ENCODE measurements around the gene CDADC1.
A peak's percentile ranks its signal among the peaks of the same experiment; 100 is the strongest.

CDADC1 gene

DNA sequence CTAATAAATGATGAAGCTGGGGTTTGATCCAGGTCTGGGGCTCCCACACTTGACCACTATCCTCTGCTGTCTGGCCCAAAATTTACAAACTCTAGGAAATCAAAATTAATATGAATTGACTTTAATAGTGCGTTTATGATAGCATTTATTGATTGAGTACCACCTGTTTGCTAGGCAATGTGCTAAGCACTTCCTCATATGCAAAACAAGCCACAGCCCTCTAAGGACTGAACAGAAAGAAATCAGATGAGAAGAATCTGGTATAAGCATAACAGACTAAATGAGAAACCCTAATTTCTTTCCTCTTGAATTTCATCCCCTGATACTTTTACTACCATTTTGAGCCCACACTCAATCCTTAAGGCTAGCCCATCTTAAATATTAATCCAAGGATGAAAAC lies 34.2 kb upstream of the CDADC1 start:
- no peaks in the 10 kb centered on the region for H3K27me3 ChIP-seq (ENCODE audit: insufficient read depth, poor library complexity, severe bottlenecking)
- no peaks in the 10 kb centered on the region for H3K9me3 ChIP-seq (ENCODE audit: severe bottlenecking)
- TF ChIP-seq, protein P1, sequence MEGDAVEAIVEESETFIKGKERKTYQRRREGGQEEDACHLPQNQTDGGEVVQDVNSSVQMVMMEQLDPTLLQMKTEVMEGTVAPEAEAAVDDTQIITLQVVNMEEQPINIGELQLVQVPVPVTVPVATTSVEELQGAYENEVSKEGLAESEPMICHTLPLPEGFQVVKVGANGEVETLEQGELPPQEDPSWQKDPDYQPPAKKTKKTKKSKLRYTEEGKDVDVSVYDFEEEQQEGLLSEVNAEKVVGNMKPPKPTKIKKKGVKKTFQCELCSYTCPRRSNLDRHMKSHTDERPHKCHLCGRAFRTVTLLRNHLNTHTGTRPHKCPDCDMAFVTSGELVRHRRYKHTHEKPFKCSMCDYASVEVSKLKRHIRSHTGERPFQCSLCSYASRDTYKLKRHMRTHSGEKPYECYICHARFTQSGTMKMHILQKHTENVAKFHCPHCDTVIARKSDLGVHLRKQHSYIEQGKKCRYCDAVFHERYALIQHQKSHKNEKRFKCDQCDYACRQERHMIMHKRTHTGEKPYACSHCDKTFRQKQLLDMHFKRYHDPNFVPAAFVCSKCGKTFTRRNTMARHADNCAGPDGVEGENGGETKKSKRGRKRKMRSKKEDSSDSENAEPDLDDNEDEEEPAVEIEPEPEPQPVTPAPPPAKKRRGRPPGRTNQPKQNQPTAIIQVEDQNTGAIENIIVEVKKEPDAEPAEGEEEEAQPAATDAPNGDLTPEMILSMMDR (IDR thresholded peaks at IDR 0.05; ENCODE audit: poor library complexity, severe bottlenecking), result no peak
- no peak overlapping the region for H3K27ac ChIP-seq (ENCODE audit: poor library complexity, severe bottlenecking)
- no peak overlapping the region for H3K4me3 ChIP-seq (ENCODE audit: severe bottlenecking)
- ATAC-seq (ENCODE audit: low read depth) (no peak), DNase-seq (ENCODE audit: low spot score) (no peak)
- peaks cover 10% of the 10 kb centered on the region for H3K36me3 ChIP-seq (ENCODE audit: low read depth)
- H3K4me1 ChIP-seq (ENCODE audit: insufficient read depth, poor library complexity, severe bottlenecking), result no peaks in the 10 kb centered on the region

DNA sequence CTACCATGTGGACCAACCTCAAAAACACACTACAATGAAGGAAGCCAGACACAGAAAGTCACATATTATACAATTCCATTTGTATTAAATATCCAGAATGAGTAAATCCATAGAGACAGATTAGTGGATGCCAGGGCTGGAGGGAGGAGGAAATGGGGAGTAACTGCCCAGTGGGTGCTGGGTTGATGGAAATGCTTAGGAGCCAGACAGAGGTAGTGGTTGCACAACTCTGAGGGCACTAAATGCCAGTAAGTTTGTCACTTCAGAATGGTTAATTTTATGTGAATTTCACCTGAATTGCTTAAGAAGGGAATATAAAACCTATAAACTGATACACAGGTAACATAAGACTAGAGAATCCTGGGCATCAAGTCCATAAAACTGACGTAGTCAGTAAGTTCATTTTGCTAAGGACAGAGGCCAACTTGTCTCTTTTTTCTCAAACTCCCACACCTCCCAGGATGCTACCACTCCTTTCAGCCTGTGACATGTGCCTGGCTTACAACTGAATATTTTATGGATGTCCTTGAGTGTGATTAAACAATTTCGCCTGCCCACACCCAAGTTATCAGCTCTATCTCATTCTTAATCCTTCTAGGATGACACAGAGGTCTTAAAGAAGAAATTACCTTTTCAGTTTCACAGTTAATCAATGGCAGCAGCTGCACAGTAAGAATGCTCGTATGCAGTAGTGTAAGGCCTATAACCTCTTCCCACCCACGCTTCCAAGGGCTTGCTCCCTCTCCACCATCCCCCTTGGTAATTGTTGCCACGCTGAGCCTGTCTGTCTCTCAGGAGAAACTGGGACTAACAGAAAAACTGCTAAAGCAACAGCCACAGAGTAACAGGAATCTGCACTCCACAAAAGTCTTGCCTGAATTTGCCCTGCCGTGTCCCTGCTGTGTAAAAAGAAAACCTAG lies 33.5 kb upstream of the CDADC1 start:
- Histone ChIP-seq H3K27me3 (ENCODE audit: insufficient read depth, poor library complexity, severe bottlenecking) (peaks cover 4% of the 10 kb centered on the region), H3K36me3 (ENCODE audit: low read depth) (peaks cover 3% of the 10 kb centered on the region; the same call in 1 of the 2 replicates), H3K4me3 (ENCODE audit: severe bottlenecking) (no peak overlapping the region), H3K9me3 (ENCODE audit: severe bottlenecking) (no peaks in the 10 kb centered on the region), H3K4me1 (ENCODE audit: insufficient read depth, poor library complexity, severe bottlenecking) (no peaks in the 10 kb centered on the region), H3K27ac (ENCODE audit: poor library complexity, severe bottlenecking) (no peak overlapping the region)
- DNase-seq (ENCODE audit: low spot score) (no peak), ATAC-seq (ENCODE audit: low read depth) (0 out of 3 replicates have a peak, but pooled peaks have one; percentile 25)
- TF ChIP-seq, protein P1 (IDR thresholded peaks at IDR 0.05; ENCODE audit: poor library complexity, severe bottlenecking), result no peak

DNA sequence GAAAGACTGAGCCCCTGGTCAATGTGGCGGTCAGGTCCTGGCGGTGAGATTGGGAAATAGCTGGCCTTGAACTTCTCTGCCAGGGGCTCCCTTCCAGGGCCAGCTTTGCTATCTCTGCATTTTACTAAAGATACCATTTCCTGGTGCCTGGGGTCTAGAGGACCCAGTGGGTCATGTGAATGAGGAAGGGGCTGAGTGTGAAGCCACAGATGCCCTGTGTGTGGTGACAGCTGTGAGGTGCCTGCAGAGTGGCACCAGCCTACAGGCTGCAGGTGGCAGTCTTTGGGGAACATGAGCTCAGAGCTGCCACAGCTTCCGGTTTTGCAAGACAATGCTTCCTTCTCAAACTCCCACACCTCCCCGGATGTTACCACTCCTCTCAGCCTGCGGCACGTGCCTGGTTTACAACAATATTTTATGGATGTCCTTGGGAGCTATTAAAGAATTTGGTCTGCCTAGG lies 32.8 kb upstream of the CDADC1 start:
- Histone ChIP-seq H3K27me3 (ENCODE audit: insufficient read depth, poor library complexity, severe bottlenecking) (peaks cover 11% of the 10 kb centered on the region), H3K27ac (ENCODE audit: poor library complexity, severe bottlenecking) (no peak overlapping the region), H3K4me3 (ENCODE audit: severe bottlenecking) (no peak overlapping the region), H3K36me3 (ENCODE audit: low read depth) (no peaks in the 10 kb centered on the region), H3K4me1 (ENCODE audit: insufficient read depth, poor library complexity, severe bottlenecking) (no peaks in the 10 kb centered on the region), H3K9me3 (ENCODE audit: severe bottlenecking) (no peaks in the 10 kb centered on the region)
- DNase-seq (ENCODE audit: low spot score) (no peak), ATAC-seq (ENCODE audit: low read depth) (peak; percentile 26; the same call in 2 of the 3 replicates)
- TF ChIP-seq, protein P1 (IDR thresholded peaks at IDR 0.05; ENCODE audit: poor library complexity, severe bottlenecking), result no peak

DNA sequence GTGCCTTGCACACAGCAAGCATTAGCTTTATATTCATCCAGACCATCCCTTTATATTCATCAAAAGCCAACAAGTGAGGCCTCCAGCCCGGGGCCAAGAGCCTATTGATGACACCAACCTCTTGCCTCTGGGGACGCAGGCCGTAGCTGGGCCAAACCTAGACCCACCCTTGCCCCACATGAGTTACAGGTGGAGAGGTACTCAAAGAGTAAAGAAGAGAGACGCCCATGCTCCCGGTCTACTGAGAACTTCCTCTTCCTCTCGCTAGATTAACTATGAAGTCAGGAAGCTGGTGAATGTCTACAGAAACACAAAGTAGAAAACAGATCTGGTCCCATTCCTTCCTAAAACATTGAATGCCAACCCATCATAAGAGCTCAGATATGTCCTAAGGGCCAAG lies 31.4 kb upstream of the CDADC1 start:
- peaks cover 21% of the 10 kb centered on the region for H3K27me3 ChIP-seq (ENCODE audit: insufficient read depth, poor library complexity, severe bottlenecking)

More for the DNA sequence above, 31.4 kb upstream of the CDADC1 start:
- no peak overlapping the region for H3K27ac ChIP-seq (ENCODE audit: poor library complexity, severe bottlenecking)
- ATAC-seq (ENCODE audit: low read depth) (no peak), DNase-seq (ENCODE audit: low spot score) (no peak)
- H3K4me3 ChIP-seq (ENCODE audit: severe bottlenecking), result no peak overlapping the region
- TF ChIP-seq, protein P1 (IDR thresholded peaks at IDR 0.05; ENCODE audit: poor library complexity, severe bottlenecking), result no peak
- no peaks in the 10 kb centered on the region for H3K4me1 ChIP-seq (ENCODE audit: insufficient read depth, poor library complexity, severe bottlenecking)
- H3K9me3 ChIP-seq (ENCODE audit: severe bottlenecking), result no peaks in the 10 kb centered on the region
- H3K36me3 ChIP-seq (ENCODE audit: low read depth), result no peaks in the 10 kb centered on the region
